ENCODE data around the gene SERPINB6.

The SERPINB6 gene

GRCh38 chr6:2921520-2922115, 49.7 kb downstream of the SERPINB6 start:
- no peak overlapping the region for H3K4me3 ChIP-seq
- H3K27ac ChIP-seq = no peak overlapping the region
- TF ChIP-seq POLR2AphosphoS5 (IDR thresholded peaks at IDR 0.05; ENCODE audit: borderline replicate concordance, low read depth, low read length) (no peak), EZH2 (IDR thresholded peaks at IDR 0.05) (no peak), FOXP2 (optimal IDR thresholded peaks at IDR 0.05; ENCODE audit: control extremely low read depth, extremely low read length, insufficient read depth) (no peak)
- no peak overlapping the region for H3K9ac ChIP-seq (ENCODE audit: insufficient read length)
- H3K36me3 ChIP-seq (ENCODE audit: insufficient read depth, low read length) = no peaks in the 10 kb centered on the region
- H3K9me3 ChIP-seq (ENCODE audit: low read depth, low read length) = no peaks in the 10 kb centered on the region
- DNase-seq (ENCODE audit: low read depth, low spot score) = no peak

- Histone ChIP-seq H3K27ac (no peak overlapping the region), H3K36me3 (ENCODE audit: insufficient read depth, low read length) (no peaks in the 10 kb centered on the region), H3K9ac (ENCODE audit: insufficient read length) (no peak overlapping the region), H3K4me3 (no peak overlapping the region), H3K9me3 (ENCODE audit: low read depth, low read length) (no peaks in the 10 kb centered on the region)
- TF ChIP-seq POLR2AphosphoS5 (IDR thresholded peaks at IDR 0.05; ENCODE audit: borderline replicate concordance, low read depth, low read length) (no peak), FOXP2 (optimal IDR thresholded peaks at IDR 0.05; ENCODE audit: control extremely low read depth, extremely low read length, insufficient read depth) (no peak), EZH2 (IDR thresholded peaks at IDR 0.05) (no peak)
- DNase-seq (ENCODE audit: low read depth, low spot score) = no peak
Observed at GRCh38 chr6:2920671-2921112, 50.7 kb downstream of the SERPINB6 start.

- Histone ChIP-seq H3K9me3 (ENCODE audit: low read depth, low read length) (no peaks in the 10 kb centered on the region), H3K27ac (no peak overlapping the region), H3K4me3 (no peak overlapping the region), H3K36me3 (ENCODE audit: insufficient read depth, low read length) (no peaks in the 10 kb centered on the region), H3K9ac (ENCODE audit: insufficient read length) (no peak overlapping the region)
- TF ChIP-seq EZH2 (IDR thresholded peaks at IDR 0.05) (no peak), POLR2AphosphoS5 (IDR thresholded peaks at IDR 0.05; ENCODE audit: borderline replicate concordance, low read depth, low read length) (no peak), FOXP2 (optimal IDR thresholded peaks at IDR 0.05; ENCODE audit: control extremely low read depth, extremely low read length, insufficient read depth) (no peak)
- DNase-seq (ENCODE audit: low read depth, low spot score) = no peak
Observed at GRCh38 chr6:2919886-2920285, 51.5 kb downstream of the SERPINB6 start.

GRCh38 chr6:2919401-2919800, 52.0 kb downstream of the SERPINB6 start:
- Histone ChIP-seq H3K4me3 (no peak overlapping the region), H3K9me3 (ENCODE audit: low read depth, low read length) (no peaks in the 10 kb centered on the region), H3K36me3 (ENCODE audit: insufficient read depth, low read length) (no peaks in the 10 kb centered on the region), H3K9ac (ENCODE audit: insufficient read length) (no peak overlapping the region), H3K27ac (no peak overlapping the region)
- DNase-seq (ENCODE audit: low read depth, low spot score) = no peak
- TF ChIP-seq EZH2 (IDR thresholded peaks at IDR 0.05) (no peak), FOXP2 (optimal IDR thresholded peaks at IDR 0.05; ENCODE audit: control extremely low read depth, extremely low read length, insufficient read depth) (no peak), POLR2AphosphoS5 (IDR thresholded peaks at IDR 0.05; ENCODE audit: borderline replicate concordance, low read depth, low read length) (no peak)

- no peaks in the 10 kb centered on the region for H3K36me3 ChIP-seq (ENCODE audit: insufficient read depth, low read length)
- no peak overlapping the region for H3K9ac ChIP-seq (ENCODE audit: insufficient read length)
- no peak for DNase-seq (ENCODE audit: low read depth, low spot score)
- H3K9me3 ChIP-seq (ENCODE audit: low read depth, low read length) = no peaks in the 10 kb centered on the region
- H3K4me3 ChIP-seq = no peak overlapping the region
- no peak for TF ChIP-seq EZH2 (IDR thresholded peaks at IDR 0.05)
- TF ChIP-seq FOXP2 (optimal IDR thresholded peaks at IDR 0.05; ENCODE audit: control extremely low read depth, extremely low read length, insufficient read depth) = no peak
- no peak for TF ChIP-seq POLR2AphosphoS5 (IDR thresholded peaks at IDR 0.05; ENCODE audit: borderline replicate concordance, low read depth, low read length)
- H3K27ac ChIP-seq = no peak overlapping the region
Observed at GRCh38 chr6:2918936-2919335, 52.4 kb downstream of the SERPINB6 start.

- no peak for TF ChIP-seq FOXP2 (optimal IDR thresholded peaks at IDR 0.05; ENCODE audit: control extremely low read depth, extremely low read length, insufficient read depth)
- no peak for TF ChIP-seq EZH2 (IDR thresholded peaks at IDR 0.05)
- TF ChIP-seq POLR2AphosphoS5 (IDR thresholded peaks at IDR 0.05; ENCODE audit: borderline replicate concordance, low read depth, low read length) = no peak
- Histone ChIP-seq H3K4me3 (no peak overlapping the region), H3K36me3 (ENCODE audit: insufficient read depth, low read length) (no peaks in the 10 kb centered on the region)
Observed at GRCh38 chr6:2917801-2918445, 53.4 kb downstream of the SERPINB6 start.

GRCh38 chr6:2917065-2917464, 54.3 kb downstream of the SERPINB6 start:
- Histone ChIP-seq H3K9ac (ENCODE audit: insufficient read length) (no peak overlapping the region), H3K27ac (no peak overlapping the region), H3K36me3 (ENCODE audit: insufficient read depth, low read length) (no peaks in the 10 kb centered on the region), H3K4me3 (no peak overlapping the region), H3K9me3 (ENCODE audit: low read depth, low read length) (no peaks in the 10 kb centered on the region)
- DNase-seq (ENCODE audit: low read depth, low spot score) = no peak
- TF ChIP-seq POLR2AphosphoS5 (IDR thresholded peaks at IDR 0.05; ENCODE audit: borderline replicate concordance, low read depth, low read length) = no peak
- no peak for TF ChIP-seq EZH2 (IDR thresholded peaks at IDR 0.05)
- no peak for TF ChIP-seq FOXP2 (optimal IDR thresholded peaks at IDR 0.05; ENCODE audit: control extremely low read depth, extremely low read length, insufficient read depth)

More at GRCh38 chr6:2917801-2918445, 53.4 kb downstream of the SERPINB6 start:
- DNase-seq (ENCODE audit: low read depth, low spot score) = no peak
- no peaks in the 10 kb centered on the region for H3K9me3 ChIP-seq (ENCODE audit: low read depth, low read length)
- H3K27ac ChIP-seq = no peak overlapping the region
- no peak overlapping the region for H3K9ac ChIP-seq (ENCODE audit: insufficient read length)

GRCh38 chr6:2916158-2916925, 55.0 kb downstream of the SERPINB6 start:
- H3K9me3 ChIP-seq (ENCODE audit: low read depth, low read length) = no peaks in the 10 kb centered on the region
- no peak overlapping the region for H3K27ac ChIP-seq
- TF ChIP-seq POLR2AphosphoS5 (IDR thresholded peaks at IDR 0.05; ENCODE audit: borderline replicate concordance, low read depth, low read length) (no peak), EZH2 (IDR thresholded peaks at IDR 0.05) (no peak), FOXP2 (optimal IDR thresholded peaks at IDR 0.05; ENCODE audit: control extremely low read depth, extremely low read length, insufficient read depth) (no peak)
- no peaks in the 10 kb centered on the region for H3K36me3 ChIP-seq (ENCODE audit: insufficient read depth, low read length)
- no peak overlapping the region for H3K9ac ChIP-seq (ENCODE audit: insufficient read length)
- DNase-seq (ENCODE audit: low read depth, low spot score) = no peak
- no peak overlapping the region for H3K4me3 ChIP-seq
